ENCODE results near the gene SLC27A3.

Gene SLC27A3

GRCh38 chr1:153799566-153800465 is 24.6 kb downstream of the SLC27A3 start:
- DNase-seq (ENCODE audit: low read depth): no peak

- no peak for DNase-seq (ENCODE audit: low read depth)
These were observed 25.3 kb downstream of the SLC27A3 start for GRCh38 chr1:153800516-153800915.

- no peak for DNase-seq (ENCODE audit: low read depth)
These were observed 25.9 kb downstream of the SLC27A3 start for GRCh38 chr1:153801028-153801625.

- no peak for DNase-seq (ENCODE audit: low read depth)
These were observed 26.8 kb downstream of the SLC27A3 start for GRCh38 chr1:153801786-153802697.

GRCh38 chr1:153803470-153804056 is 28.4 kb downstream of the SLC27A3 start:
- no peak for DNase-seq (ENCODE audit: low read depth)

GRCh38 chr1:153804112-153804511 is 28.9 kb downstream of the SLC27A3 start:
- DNase-seq (ENCODE audit: low read depth): no peak

GRCh38 chr1:153805042-153805745 is 30.0 kb downstream of the SLC27A3 start:
- DNase-seq (ENCODE audit: low read depth): peak; percentile 77

- no peak for DNase-seq (ENCODE audit: low read depth)
These were observed 30.9 kb downstream of the SLC27A3 start for GRCh38 chr1:153805886-153806719.

GRCh38 chr1:153816283-153816889 is 41.2 kb downstream of the SLC27A3 start:
- no peak for DNase-seq (ENCODE audit: low read depth)

- no peak for DNase-seq (ENCODE audit: low read depth)
These were observed 43.7 kb downstream of the SLC27A3 start for GRCh38 chr1:153818876-153819275.

GRCh38 chr1:153827168-153827964 is 52.2 kb downstream of the SLC27A3 start:
- DNase-seq (ENCODE audit: low read depth): no peak

All from iris pigment epithelial cell (primary cell).